OCI-LY1 (cell line): ENCODE results near the gene PDE6G.

ENCODE experiments used
- H2AFZ ChIP-seq: fragments of 200-600 bp; sonication (generic), shearing (Covaris generic); 2 replicates; pipeline ENCODE4 v1.6.0; 2014; ENCODE audit warnings: antibody characterized with exemption, mild to moderate bottlenecking, low read length
- H3F3A ChIP-seq: fragments of 200-600 bp; sonication (generic), shearing (Covaris generic); 2 replicates; pipeline ENCODE4 v1.6.0; 2014; ENCODE audit warnings: mild to moderate bottlenecking, antibody characterized with exemption, low read length, moderate library complexity; ENCODE audit not compliant: insufficient read depth
- H3K27ac ChIP-seq: fragments of 200-600 bp; sonication (generic); 2 replicates; pipeline ENCODE4 v1.5.1; 2014; ENCODE audit warnings: low read length, mixed run types, mild to moderate bottlenecking, low read depth; ENCODE audit not compliant: poor library complexity, severe bottlenecking
- H3K27me3 ChIP-seq: fragments of 200-600 bp; sonication (generic); 2 replicates; pipeline ENCODE4 v1.6.0; 2014; ENCODE audit warnings: antibody characterized with exemption, mild to moderate bottlenecking, low read length, moderate library complexity; ENCODE audit not compliant: insufficient read depth
- H3K36me3 ChIP-seq: fragments of 200-600 bp; sonication (generic); 2 replicates; pipeline ENCODE4 v1.6.1; 2014; ENCODE audit warnings: mild to moderate bottlenecking, antibody characterized with exemption, low read length, moderate library complexity, mixed read lengths; ENCODE audit not compliant: insufficient read depth
- H3K4me1 ChIP-seq: fragments of 200-600 bp; sonication (generic); 2 replicates; pipeline ENCODE4 v1.5.1; 2014; ENCODE audit warnings: mild to moderate bottlenecking, low read length, moderate library complexity; ENCODE audit not compliant: insufficient read depth, severe bottlenecking
- H3K4me2 ChIP-seq: fragments of 200-600 bp; sonication (generic), shearing (Covaris generic); 2 replicates; pipeline ENCODE4 v1.6.1; 2014; ENCODE audit warnings: low read length
- H3K4me3 ChIP-seq: fragments of 200-600 bp; sonication (generic); 2 replicates; pipeline ENCODE4 v1.5.1; 2014; ENCODE audit warnings: low read length, low read depth, mild to moderate bottlenecking, mixed read lengths; ENCODE audit not compliant: poor library complexity, severe bottlenecking
- H3K79me2 ChIP-seq: fragments of 200-600 bp; shearing (Covaris generic); 2 replicates; pipeline ENCODE4 v1.6.1; 2016; ENCODE audit warnings: mixed run types, low read length, mixed read lengths; ENCODE audit not compliant: insufficient read depth
- H3K9ac ChIP-seq: fragments of 200-600 bp; sonication (generic), shearing (Covaris generic); 2 replicates; pipeline ENCODE4 v1.6.1; 2014; ENCODE audit warnings: mild to moderate bottlenecking, low read length, mixed read lengths
- H3K9me2 ChIP-seq: fragments of 200-600 bp; sonication (generic), shearing (Covaris generic); 2 replicates; pipeline ENCODE4 v1.6.1; 2014; ENCODE audit warnings: low read depth, mild to moderate bottlenecking, low read length, mixed read lengths
- H3K9me3 ChIP-seq: fragments of 200-600 bp; shearing (Covaris generic); 2 replicates; pipeline ENCODE4 v1.6.1; 2014; ENCODE audit warnings: low read length, mixed read lengths
- H4K20me1 ChIP-seq: fragments of 200-600 bp; sonication (generic), shearing (Covaris generic); 2 replicates; pipeline ENCODE4 v1.6.0; 2016; ENCODE audit warnings: mild to moderate bottlenecking, low read length; ENCODE audit not compliant: insufficient read depth
- EZH2 ChIP-seq: fragments of 200-600 bp; sonication (generic), shearing (Covaris generic); IDR thresholded peaks from 2 replicates; pipeline ENCODE4 v1.8.0; 2017; ENCODE audit warnings: borderline replicate concordance, mixed run types, mild to moderate bottlenecking, antibody characterized with exemption, low read length, moderate library complexity, mixed read lengths
- TF ChIP-seq, protein P1 (sequence below): fragments of 200-600 bp; sonication (generic), shearing (Covaris generic); IDR thresholded peaks from 2 replicates; pipeline ENCODE4 v1.5.1; 2017; ENCODE audit warnings: mild to moderate bottlenecking, antibody characterized with exemption, low read length, moderate library complexity, mixed read lengths

The PDE6G gene

GRCh38 chr17:81603846-81604610 is 52.3 kb downstream of the PDE6G start:
- Histone ChIP-seq H3K79me2 (no peaks in the 10 kb centered on the region), H3K4me1 (peaks cover 5% of the 10 kb centered on the region), H3F3A (no peaks in the 10 kb centered on the region; the same call in 1 of the 2 replicates), H3K9ac (no peak overlapping the region), H3K4me3 (no peak overlapping the region), H4K20me1 (no peaks in the 10 kb centered on the region), H3K36me3 (peaks cover 89% of the 10 kb centered on the region), H3K4me2 (no peak overlapping the region), H3K9me3 (no peaks in the 10 kb centered on the region), H3K27ac (no peak overlapping the region), H3K27me3 (no peaks in the 10 kb centered on the region), H3K9me2 (no peaks in the 10 kb centered on the region), H2AFZ (no peak overlapping the region)
- TF ChIP-seq, protein P1, sequence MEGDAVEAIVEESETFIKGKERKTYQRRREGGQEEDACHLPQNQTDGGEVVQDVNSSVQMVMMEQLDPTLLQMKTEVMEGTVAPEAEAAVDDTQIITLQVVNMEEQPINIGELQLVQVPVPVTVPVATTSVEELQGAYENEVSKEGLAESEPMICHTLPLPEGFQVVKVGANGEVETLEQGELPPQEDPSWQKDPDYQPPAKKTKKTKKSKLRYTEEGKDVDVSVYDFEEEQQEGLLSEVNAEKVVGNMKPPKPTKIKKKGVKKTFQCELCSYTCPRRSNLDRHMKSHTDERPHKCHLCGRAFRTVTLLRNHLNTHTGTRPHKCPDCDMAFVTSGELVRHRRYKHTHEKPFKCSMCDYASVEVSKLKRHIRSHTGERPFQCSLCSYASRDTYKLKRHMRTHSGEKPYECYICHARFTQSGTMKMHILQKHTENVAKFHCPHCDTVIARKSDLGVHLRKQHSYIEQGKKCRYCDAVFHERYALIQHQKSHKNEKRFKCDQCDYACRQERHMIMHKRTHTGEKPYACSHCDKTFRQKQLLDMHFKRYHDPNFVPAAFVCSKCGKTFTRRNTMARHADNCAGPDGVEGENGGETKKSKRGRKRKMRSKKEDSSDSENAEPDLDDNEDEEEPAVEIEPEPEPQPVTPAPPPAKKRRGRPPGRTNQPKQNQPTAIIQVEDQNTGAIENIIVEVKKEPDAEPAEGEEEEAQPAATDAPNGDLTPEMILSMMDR = no peak
- no peak for TF ChIP-seq EZH2

DNA sequence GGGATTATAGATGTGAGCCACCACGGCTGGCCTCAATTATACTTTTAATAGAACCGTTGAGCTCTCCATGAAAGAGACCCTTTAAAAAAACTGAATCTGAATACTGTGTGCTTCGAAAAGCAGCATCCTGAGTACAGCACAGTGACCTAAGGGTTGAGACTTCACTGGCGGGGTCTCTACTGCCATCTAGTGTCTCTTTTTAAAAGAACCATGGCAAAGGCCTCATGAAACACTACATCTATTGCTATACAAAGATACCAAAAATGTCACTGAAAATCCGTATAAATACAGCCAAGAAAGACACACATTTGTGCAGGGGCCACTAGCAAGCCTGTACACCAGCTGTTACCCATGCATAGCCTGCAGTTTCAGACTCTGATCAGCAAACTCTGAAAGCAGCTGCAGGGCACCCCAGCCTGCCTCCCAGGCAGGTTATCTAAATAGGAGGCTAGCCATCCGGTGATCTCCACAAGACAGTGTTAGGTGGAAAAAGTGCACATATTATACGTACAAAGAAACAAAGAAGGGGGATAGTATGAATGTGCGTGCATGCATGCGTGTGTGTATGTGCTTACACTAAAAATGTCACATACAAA is 54.7 kb downstream of the PDE6G start:
- Histone ChIP-seq H3K36me3 (peaks cover 83% of the 10 kb centered on the region), H3K9ac (no peak overlapping the region), H4K20me1 (no peaks in the 10 kb centered on the region), H3K27me3 (no peaks in the 10 kb centered on the region), H3K27ac (no peak overlapping the region), H3K79me2 (no peaks in the 10 kb centered on the region), H3K4me2 (no peak overlapping the region), H3K4me1 (peaks cover 15% of the 10 kb centered on the region), H3K9me3 (no peaks in the 10 kb centered on the region), H3K4me3 (no peak overlapping the region), H3K9me2 (no peaks in the 10 kb centered on the region), H3F3A (no peaks in the 10 kb centered on the region; the same call in 1 of the 2 replicates), H2AFZ (no peak overlapping the region)
- no peak for TF ChIP-seq EZH2
- TF ChIP-seq, protein P1 = peak; percentile 75
